CD4-positive, CD25-positive, alpha-beta regulatory T cell (primary cell): Measurements from ENCODE around the gene FHAD1. TPM values are rescaled to one million over a fixed set of nuclear protein-coding genes. Genes with fewer than 3 reads are reported as not detected.

ENCODE experiments used
- ATAC-seq, 2 donors: fragments of 150-1000 bp; cut with Tn5 transposase; one replicate each; pipeline ENCODE4 v1.10.0; 2021; ENCODE audit warnings: low read depth in 2 of 2, moderate number of reproducible peaks in 2 of 2, moderate library complexity in 1 of 2
- DNase-seq, 3 donors: peaks; one replicate each; pipeline versions ENCODE4 v3.0.0 to v3.0.0-alpha.2; 2012 to 2022; ENCODE audit warnings: mixed read lengths in 1 of 3
- H3K27ac ChIP-seq: one replicate; pipeline ENCODE4 v1.7.0; 2013; ENCODE audit warnings: mild to moderate bottlenecking, low read length; ENCODE audit not compliant: insufficient read depth, poor library complexity, severe bottlenecking
- H3K27me3 ChIP-seq: one replicate; pipeline ENCODE4 v1.7.0; 2013; ENCODE audit warnings: low read length; ENCODE audit not compliant: control insufficient read depth, insufficient read depth
- H3K36me3 ChIP-seq: one replicate; pipeline ENCODE4 v1.7.0; 2013; ENCODE audit warnings: mild to moderate bottlenecking, low read length, moderate library complexity; ENCODE audit not compliant: control insufficient read depth, insufficient read depth
- H3K4me1 ChIP-seq: 2 replicates; pipeline ENCODE4 v1.7.0; 2013; ENCODE audit warnings: mild to moderate bottlenecking, low read length; ENCODE audit not compliant: insufficient read depth, control insufficient read depth, poor library complexity, severe bottlenecking
- H3K4me3 ChIP-seq: one replicate; pipeline ENCODE4 v1.7.0; 2013; ENCODE audit warnings: low read depth, mild to moderate bottlenecking, low read length, moderate library complexity
- H3K9me3 ChIP-seq, 2 experiments: 1 replicate in 1 of 2; 2 replicates in 1 of 2; pipeline ENCODE4 v1.7.0; 2013; ENCODE audit warnings: low read length in 2 of 2, mild to moderate bottlenecking in 1 of 2, moderate library complexity in 1 of 2; ENCODE audit not compliant: control insufficient read depth in 2 of 2
- H3K27ac Mint-ChIP-seq, 3 donors: one replicate each; pipeline ENCODE4 v1.8.0; 2020 to 2022; ENCODE audit warnings: mild to moderate bottlenecking in 3 of 3, mixed read lengths in 3 of 3, moderate library complexity in 2 of 3
- H3K27me3 Mint-ChIP-seq: one replicate; pipeline ENCODE4 v1.8.0; 2022; ENCODE audit warnings: mild to moderate bottlenecking, mixed read lengths
- H3K36me3 Mint-ChIP-seq: one replicate; pipeline ENCODE4 v1.8.0; 2020; ENCODE audit warnings: mixed read lengths
- H3K4me1 Mint-ChIP-seq, 4 donors: one replicate each; pipeline ENCODE4 v1.8.0; 2020 to 2022; ENCODE audit warnings: mixed read lengths in 4 of 4, mild to moderate bottlenecking in 1 of 4
- H3K4me3 Mint-ChIP-seq, 4 donors: one replicate each; pipeline ENCODE4 v1.8.0; 2020 to 2022; ENCODE audit warnings: mild to moderate bottlenecking in 4 of 4, mixed read lengths in 4 of 4, moderate library complexity in 3 of 4
- H3K9me3 Mint-ChIP-seq, 7 donors: one replicate each; pipeline ENCODE4 v1.8.0; 2020 to 2022; ENCODE audit warnings: mixed read lengths in 7 of 7, mild to moderate bottlenecking in 3 of 7, moderate library complexity in 2 of 7
- polyA plus RNA-seq, 4 donors: library from polyadenylated mRNA; unstranded; fragments of 300-500 nt; fragmentation: Illumina TruSeq; gene quantifications; one replicate each; pipeline ENCODE4 v1.2.3, GENCODE V29; 2021
- total RNA-seq: library from RNA; stranded (reverse); gene quantifications from one replicate; pipeline ENCODE4 v1.2.3, GENCODE V29; 2022

The FHAD1 gene
- total and polyA plus RNA-seq, 5 donors from 2014 or later = not detected

- no peaks in the 10 kb centered on the region for H3K9me3 ChIP-seq
- peaks cover 5% of the 10 kb centered on the region for H3K27me3 ChIP-seq
- DNase-seq (no peak), ATAC-seq (no peak)
- H3K27ac Mint-ChIP-seq = no peak overlapping the region
- H3K27me3 Mint-ChIP-seq = peaks cover 16% of the 10 kb centered on the region
- no peaks in the 10 kb centered on the region for H3K36me3 Mint-ChIP-seq
- H3K4me1 Mint-ChIP-seq = no peaks in the 10 kb centered on the region
- H3K4me1 ChIP-seq = no peaks in the 10 kb centered on the region
- no peak overlapping the region for H3K4me3 Mint-ChIP-seq
- H3K36me3 ChIP-seq = no peaks in the 10 kb centered on the region
- H3K4me3 ChIP-seq = no peak overlapping the region
- no peak overlapping the region for H3K27ac ChIP-seq
- H3K9me3 Mint-ChIP-seq = peaks cover 0 to 2% (median 0%) of the 10 kb centered on the region in 7 donors
Measured at GRCh38 chr1:15213341-15213821, 33.6 kb upstream of the FHAD1 start.

GRCh38 chr1:15214527-15214926, 32.5 kb upstream of the FHAD1 start:
- Mint-ChIP-seq H3K4me1 (no peaks in the 10 kb centered on the region), H3K9me3 (peaks cover 0 to 2% (median 0%) of the 10 kb centered on the region in 7 donors), H3K27me3 (peaks cover 18% of the 10 kb centered on the region), H3K27ac (no peak overlapping the region), H3K36me3 (no peaks in the 10 kb centered on the region), H3K4me3 (no peak overlapping the region)
- Histone ChIP-seq H3K4me3 (no peak overlapping the region), H3K27ac (no peak overlapping the region), H3K9me3 (no peaks in the 10 kb centered on the region), H3K4me1 (no peaks in the 10 kb centered on the region), H3K36me3 (no peaks in the 10 kb centered on the region), H3K27me3 (peaks cover 7% of the 10 kb centered on the region)
- ATAC-seq = no peak
- DNase-seq = no peak

- peaks cover 0 to 2% (median 0%) of the 10 kb centered on the region in 7 donors for H3K9me3 Mint-ChIP-seq
- DNase-seq (no peak), ATAC-seq (no peak)
- no peaks in the 10 kb centered on the region for H3K9me3 ChIP-seq
- no peak overlapping the region for H3K4me3 ChIP-seq
- H3K4me3 Mint-ChIP-seq = no peak overlapping the region
- peaks cover 18% of the 10 kb centered on the region for H3K27me3 Mint-ChIP-seq
- no peaks in the 10 kb centered on the region for H3K36me3 ChIP-seq
- no peaks in the 10 kb centered on the region for H3K4me1 Mint-ChIP-seq
- H3K4me1 ChIP-seq = no peaks in the 10 kb centered on the region
- H3K27ac ChIP-seq = no peak overlapping the region
- no peaks in the 10 kb centered on the region for H3K36me3 Mint-ChIP-seq
- no peak overlapping the region for H3K27ac Mint-ChIP-seq
- peaks cover 7% of the 10 kb centered on the region for H3K27me3 ChIP-seq
Measured at GRCh38 chr1:15215116-15215515, 31.9 kb upstream of the FHAD1 start.

GRCh38 chr1:15217654-15218053, 29.4 kb upstream of the FHAD1 start:
- ATAC-seq (no peak), DNase-seq (no peak)
- peaks cover 26% of the 10 kb centered on the region for H3K27me3 Mint-ChIP-seq
- Histone ChIP-seq H3K4me1 (no peaks in the 10 kb centered on the region), H3K27me3 (peaks cover 6% of the 10 kb centered on the region), H3K9me3 (no peaks in the 10 kb centered on the region), H3K4me3 (no peak overlapping the region), H3K27ac (no peak overlapping the region), H3K36me3 (no peaks in the 10 kb centered on the region)
- no peaks in the 10 kb centered on the region for H3K4me1 Mint-ChIP-seq
- H3K4me3 Mint-ChIP-seq = no peak overlapping the region
- no peaks in the 10 kb centered on the region for H3K36me3 Mint-ChIP-seq
- H3K9me3 Mint-ChIP-seq = peaks cover 0 to 2% (median 0%) of the 10 kb centered on the region in 7 donors
- H3K27ac Mint-ChIP-seq = no peak overlapping the region

- Histone ChIP-seq H3K27me3 (peaks cover 4% of the 10 kb centered on the region), H3K9me3 (no peaks in the 10 kb centered on the region), H3K4me3 (no peak overlapping the region), H3K36me3 (no peaks in the 10 kb centered on the region), H3K27ac (no peak overlapping the region), H3K4me1 (no peaks in the 10 kb centered on the region)
- Mint-ChIP-seq H3K27me3 (peaks cover 20% of the 10 kb centered on the region), H3K9me3 (peaks cover 0 to 2% (median 0%) of the 10 kb centered on the region in 7 donors), H3K4me1 (no peaks in the 10 kb centered on the region), H3K36me3 (no peaks in the 10 kb centered on the region), H3K27ac (no peak overlapping the region), H3K4me3 (no peak overlapping the region)
- DNase-seq (no peak), ATAC-seq (no peak)
Measured at GRCh38 chr1:15218287-15219279, 28.4 kb upstream of the FHAD1 start.

GRCh38 chr1:15219280-15220023, 27.6 kb upstream of the FHAD1 start:
- DNase-seq (no peak), ATAC-seq (no peak)
- H3K27me3 ChIP-seq = peaks cover 4% of the 10 kb centered on the region
- H3K36me3 ChIP-seq = no peaks in the 10 kb centered on the region
- Mint-ChIP-seq H3K4me3 (no peak overlapping the region), H3K27me3 (peaks cover 20% of the 10 kb centered on the region), H3K4me1 (no peaks in the 10 kb centered on the region), H3K36me3 (no peaks in the 10 kb centered on the region), H3K9me3 (peaks cover 0 to 2% (median 0%) of the 10 kb centered on the region in 7 donors), H3K27ac (no peak overlapping the region)
- no peaks in the 10 kb centered on the region for H3K9me3 ChIP-seq
- no peaks in the 10 kb centered on the region for H3K4me1 ChIP-seq
- no peak overlapping the region for H3K27ac ChIP-seq
- H3K4me3 ChIP-seq = no peak overlapping the region

- Mint-ChIP-seq H3K27ac (no peak overlapping the region), H3K4me3 (no peak overlapping the region), H3K9me3 (peaks cover 0 to 2% (median 0%) of the 10 kb centered on the region in 7 donors), H3K36me3 (no peaks in the 10 kb centered on the region), H3K4me1 (no peaks in the 10 kb centered on the region), H3K27me3 (peaks cover 20% of the 10 kb centered on the region)
- H3K4me3 ChIP-seq = no peak overlapping the region
- no peaks in the 10 kb centered on the region for H3K4me1 ChIP-seq
- no peaks in the 10 kb centered on the region for H3K9me3 ChIP-seq
- DNase-seq = no peak
- ATAC-seq = no peak
- H3K27ac ChIP-seq = no peak overlapping the region
- H3K36me3 ChIP-seq = no peaks in the 10 kb centered on the region
- H3K27me3 ChIP-seq = peaks cover 4% of the 10 kb centered on the region
Measured at GRCh38 chr1:15220024-15220392, 27.0 kb upstream of the FHAD1 start.
